GM12892 (cell line): ENCODE measurements around the gene DOK1.
A peak's percentile ranks its signal among the peaks of the same experiment; 100 is the strongest.

ENCODE experiments used
- DNase-seq: peaks from one replicate; pipeline ENCODE4 v3.0.0; 2011; ENCODE audit not compliant: insufficient read length
- FAIRE-seq: peaks from 2 replicates; lab custom pipeline; 2011; peaks lifted over from hg19 to GRCh38; lab: Jason Lieb, UNC
- POLR2A ChIP-seq: IDR thresholded peaks from 2 replicates; pipeline ENCODE4 v1.6.1; 2011; ENCODE audit warnings: low read depth, low read length, control low read depth
- POLR2AphosphoS5 ChIP-seq: IDR thresholded peaks from 2 replicates; pipeline ENCODE4 v1.6.1; 2011; ENCODE audit warnings: low read depth, low read length, control low read depth
- TAF1 ChIP-seq: IDR thresholded peaks from 2 replicates; pipeline ENCODE4 v1.6.1; 2011; ENCODE audit warnings: low read depth, mild to moderate bottlenecking, control low read depth, low read length, borderline replicate concordance

Gene DOK1

GRCh38 chr2:74514368-74515270 is 39.9 kb upstream of the DOK1 start, which contains the start of gene TLX2:
Gene TLX2, plus strand, starts transcription at chr2:74514450. Its CDS starts 357 bp downstream, at chr2:74514807.
- DNase-seq (no peak), FAIRE-seq (no peak)
- TF ChIP-seq POLR2A (no peak), POLR2AphosphoS5 (no peak), TAF1 (no peak)

GRCh38 chr2:74515271-74515980 is 39.1 kb upstream of the DOK1 start:
- DNase-seq, result no peak
- FAIRE-seq, result no peak

GRCh38 chr2:74515981-74516633 is 38.4 kb upstream of the DOK1 start:
- DNase-seq (peak; percentile 88), FAIRE-seq (no peak)
- no peak for TF ChIP-seq TAF1
- no peak for TF ChIP-seq POLR2AphosphoS5
- TF ChIP-seq POLR2A, result no peak

More at GRCh38 chr2:74515271-74515980, 39.1 kb upstream of the DOK1 start:
- TF ChIP-seq POLR2A (no peak), TAF1 (no peak), POLR2AphosphoS5 (no peak)

GRCh38 chr2:74516650-74517049 is 37.9 kb upstream of the DOK1 start:
- FAIRE-seq (no peak), DNase-seq (no peak)
- no peak for TF ChIP-seq TAF1

- FAIRE-seq (no peak), DNase-seq (no peak)
- no peak for TF ChIP-seq TAF1
- TF ChIP-seq POLR2AphosphoS5, result no peak
- no peak for TF ChIP-seq POLR2A
These were observed 32.0 kb upstream of the DOK1 start for GRCh38 chr2:74522516-74522915.

GRCh38 chr2:74524005-74524404 is 30.5 kb upstream of the DOK1 start:
- FAIRE-seq, result no peak
- DNase-seq, result no peak
- TF ChIP-seq POLR2A, result no peak
- no peak for TF ChIP-seq TAF1
- no peak for TF ChIP-seq POLR2AphosphoS5

GRCh38 chr2:74524955-74525716 is 29.4 kb upstream of the DOK1 start:
- FAIRE-seq, result no peak
- no peak for TF ChIP-seq POLR2AphosphoS5
- TF ChIP-seq POLR2A, result no peak
- TF ChIP-seq TAF1, result no peak
- DNase-seq, result no peak

GRCh38 chr2:74525717-74526648 is 28.5 kb upstream of the DOK1 start, which contains the start of gene DQX1:
Gene DQX1, minus strand, starts transcription at chr2:74526231. Its CDS starts 502 bp downstream, at chr2:74525729.
- no peak for DNase-seq
- TF ChIP-seq POLR2AphosphoS5 (0 out of 2 replicates have a peak, but pooled peaks have one; percentile 30), POLR2A (peak; percentile 39), TAF1 (no peak)
- FAIRE-seq, result peak; percentile 30

GRCh38 chr2:74526649-74527230 is 27.8 kb upstream of the DOK1 start:
- DNase-seq, result no peak
- TF ChIP-seq POLR2A (no peak; the same call in 1 of the 2 replicates), POLR2AphosphoS5 (no peak), TAF1 (no peak)
- no peak for FAIRE-seq

GRCh38 chr2:74527741-74528140 is 26.8 kb upstream of the DOK1 start:
- no peak for DNase-seq
- FAIRE-seq, result no peak
- peak; percentile 19; the same call in 1 of the 2 replicates for TF ChIP-seq POLR2AphosphoS5
- TF ChIP-seq TAF1, result no peak
- no peak for TF ChIP-seq POLR2A
